Measurements from ENCODE around the gene SYTL1.
A peak's percentile ranks its signal among the peaks of the same experiment; 100 is the strongest.

GRCh38 chr1:27299385-27300271 is 42.2 kb upstream of the SYTL1 start:
- TF ChIP-seq CTCF (IDR thresholded peaks at IDR 0.05) (no peak), POLR2AphosphoS5 (IDR thresholded peaks at IDR 0.05; ENCODE audit: insufficient read depth in 1 of 2, low read depth in 1 of 2) (peak; percentile 50 to 57), POLR2A (IDR thresholded peaks at IDR 0.05) (no peak)
